Stomach (tissue), 4 donors: ENCODE data around the gene PARD3.
"Not testable (repeated sequence)": the region's sequence is repeated elsewhere in the genome, so short reads cannot be mapped to it uniquely, and the experiment has no call there.

Experiments
- CTCF ChIP-seq, 7 experiments: fragments of 450-650 bp in 4 of 7; fragments of 200-600 bp in 3 of 7; sonication (generic) in 3 of 7; IDR thresholded peaks; one replicate each; pipeline ENCODE4 v1.5.1; 2016 to 2019; ENCODE audit warnings: antibody characterized with exemption in 7 of 7, control low read depth in 2 of 7, mild to moderate bottlenecking in 1 of 7
- EP300 ChIP-seq: sonication (generic); formaldehyde crosslinking; IDR thresholded peaks from one replicate; pipeline ENCODE4 v1.6.1; 2017; ENCODE audit warnings: antibody characterized with exemption
- POLR2A ChIP-seq, 4 donors: fragments of 450-650 bp; IDR thresholded peaks; one replicate each; pipeline ENCODE4 v1.6.1; 2016; ENCODE audit warnings: antibody characterized with exemption in 4 of 4, control low read depth in 2 of 4, mild to moderate bottlenecking in 1 of 4, moderate library complexity in 1 of 4

- TF ChIP-seq POLR2A (IDR thresholded peaks at IDR 0.05); CTCF (IDR thresholded peaks at IDR 0.05); EP300: not testable (repeated sequence)
Observed at GRCh38 chr10:34067741-34068140, 747.4 kb downstream of the PARD3 start.
